ENCODE results near the gene PARD6B.

GRCh38 chr20:50688256-50688975 lies 43.0 kb upstream of the PARD6B start:
- TF ChIP-seq CTCF (IDR thresholded peaks at IDR 0.05; ENCODE audit: poor library complexity, severe bottlenecking) (no peak), EP300 (conservative IDR thresholded peaks at IDR 0.05; ENCODE audit: poor library complexity, severe bottlenecking) (no peak), EZH2 (IDR thresholded peaks at IDR 0.05; ENCODE audit: borderline replicate concordance, insufficient read depth, low read length, poor library complexity, severe bottlenecking) (no peak), POLR2AphosphoS5 (IDR thresholded peaks at IDR 0.05) (no peak), RAD21 (conservative IDR thresholded peaks at IDR 0.05) (no peak), REST (IDR thresholded peaks at IDR 0.05; ENCODE audit: borderline replicate concordance) (no peak)

All from neural cell (in vitro differentiated cells).